NT2/D1 (cell line): ENCODE measurements around the gene SHC2.
"Not testable (repeated sequence)": the region's sequence is repeated elsewhere in the genome, so short reads cannot be mapped to it uniquely, and the experiment has no call there.

Source experiments
- DNase-seq: peaks from one replicate; pipeline ENCODE4 v3.0.0-alpha.2; 2011; ENCODE audit warnings: low read depth, low spot score
- H3K27me3 ChIP-seq: 2 replicates; pipeline ENCODE4 v1.6.0; 2011; ENCODE audit warnings: mild to moderate bottlenecking; ENCODE audit not compliant: insufficient read length, insufficient read depth
- H3K36me3 ChIP-seq: 2 replicates; pipeline ENCODE4 v1.6.1; 2011; ENCODE audit warnings: mild to moderate bottlenecking, low read length, mixed read lengths; ENCODE audit not compliant: insufficient read depth, insufficient read length
- H3K4me1 ChIP-seq: 2 replicates; pipeline ENCODE4 v1.5.1; 2011; ENCODE audit not compliant: insufficient read depth, insufficient read length
- H3K4me3 ChIP-seq: 2 replicates; pipeline ENCODE4 v1.5.1; 2011; ENCODE audit warnings: low read depth; ENCODE audit not compliant: insufficient read length
- H3K9ac ChIP-seq: 2 replicates; pipeline ENCODE4 v1.6.0; 2011; ENCODE audit warnings: low read depth; ENCODE audit not compliant: insufficient read length
- H3K9me3 ChIP-seq: 2 replicates; pipeline ENCODE4 v1.5.1; 2011; ENCODE audit warnings: mild to moderate bottlenecking, low read length; ENCODE audit not compliant: insufficient read depth
- SUZ12 ChIP-seq: IDR thresholded peaks from 2 replicates; pipeline ENCODE4 v1.6.1; 2011; ENCODE audit not compliant: insufficient read length, insufficient read depth; ENCODE audit errors: extremely low read depth
- YY1 ChIP-seq: IDR thresholded peaks from 2 replicates; pipeline ENCODE4 v1.6.1; 2011; ENCODE audit not compliant: insufficient read length, insufficient read depth
- ZNF274 ChIP-seq: IDR thresholded peaks from 2 replicates; pipeline ENCODE4 v1.6.1; 2011; ENCODE audit warnings: mild to moderate bottlenecking, low read depth, low read length

SHC2 gene

DNA sequence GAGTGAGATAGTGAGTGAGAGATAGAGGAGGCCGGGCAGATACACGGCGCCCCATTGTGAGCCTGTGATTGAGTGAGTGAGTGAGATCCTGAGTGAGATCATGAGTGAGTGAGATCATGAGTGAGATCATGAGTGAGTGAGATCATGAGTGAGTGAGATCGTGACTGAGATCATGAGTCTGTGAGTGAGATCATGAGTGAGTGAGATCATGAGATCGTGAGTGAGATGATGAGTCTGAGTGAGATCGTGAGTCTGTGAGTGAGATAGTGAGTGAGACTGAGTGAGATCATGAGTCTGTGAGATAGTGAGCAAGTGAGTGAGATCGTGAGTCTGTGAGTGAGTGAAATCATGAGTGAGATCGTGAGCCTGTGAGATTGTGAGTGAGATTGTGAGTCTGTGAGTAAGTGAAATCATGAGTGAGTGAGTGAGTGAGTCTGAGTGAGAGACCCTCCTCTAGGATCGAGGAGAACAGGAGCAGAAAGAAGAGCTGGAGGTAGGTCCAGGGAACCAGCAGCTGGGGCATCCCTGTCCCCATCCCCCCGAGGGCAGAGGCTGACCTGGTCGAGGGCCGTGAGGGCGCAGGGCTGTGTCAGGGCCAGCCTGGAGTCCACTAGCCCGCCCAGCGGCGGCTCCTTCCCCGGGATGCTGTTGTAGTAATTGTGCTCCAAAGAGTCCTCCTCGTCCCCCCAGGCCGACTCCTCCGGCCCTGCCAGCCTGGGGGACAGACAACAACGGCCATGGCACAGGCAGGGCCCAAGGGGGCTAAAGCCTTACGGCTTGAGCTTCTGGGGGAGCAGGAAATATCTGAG is 26.5 kb downstream of the SHC2 start:
- Histone ChIP-seq H3K4me1 (peaks cover 15% of the 10 kb centered on the region), H3K9ac (no peak overlapping the region), H3K36me3 (peaks cover 25% of the 10 kb centered on the region), H3K4me3 (no peak overlapping the region), H3K9me3 (peaks cover 22% of the 10 kb centered on the region), H3K27me3 (no peaks in the 10 kb centered on the region)
- no peak for DNase-seq
- TF ChIP-seq SUZ12 = no peak
- no peak for TF ChIP-seq YY1
- no peak for TF ChIP-seq ZNF274

DNA sequence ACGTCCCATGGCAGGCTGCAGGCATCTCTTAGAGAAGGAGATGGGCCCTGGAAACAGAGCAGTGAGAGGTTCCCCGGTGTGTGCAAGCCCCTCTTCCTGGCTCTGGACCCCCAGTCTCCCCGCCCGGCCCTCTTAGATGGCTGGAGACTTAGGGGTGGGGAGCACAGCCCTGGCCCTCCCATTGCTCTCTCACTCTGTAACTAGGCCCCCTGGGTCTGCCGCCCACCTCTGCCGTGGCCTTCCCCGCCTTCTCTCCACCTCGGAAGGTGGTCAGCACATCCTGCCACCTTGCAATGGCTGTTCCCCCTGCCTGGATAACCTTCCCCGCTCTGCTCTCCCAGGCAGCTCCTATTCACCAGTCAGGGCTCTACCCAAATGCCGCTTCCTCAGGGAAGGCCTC is 30.1 kb downstream of the SHC2 start:
- H3K27me3 ChIP-seq = no peaks in the 10 kb centered on the region
- H3K4me1 ChIP-seq = peaks cover 1% of the 10 kb centered on the region
- DNase-seq = no peak
- H3K9ac ChIP-seq = no peak overlapping the region
- TF ChIP-seq YY1 (no peak), ZNF274 (no peak), SUZ12 (no peak)
- no peak overlapping the region for H3K4me3 ChIP-seq
- peaks cover 22% of the 10 kb centered on the region for H3K9me3 ChIP-seq
- peaks cover 22% of the 10 kb centered on the region for H3K36me3 ChIP-seq

DNA sequence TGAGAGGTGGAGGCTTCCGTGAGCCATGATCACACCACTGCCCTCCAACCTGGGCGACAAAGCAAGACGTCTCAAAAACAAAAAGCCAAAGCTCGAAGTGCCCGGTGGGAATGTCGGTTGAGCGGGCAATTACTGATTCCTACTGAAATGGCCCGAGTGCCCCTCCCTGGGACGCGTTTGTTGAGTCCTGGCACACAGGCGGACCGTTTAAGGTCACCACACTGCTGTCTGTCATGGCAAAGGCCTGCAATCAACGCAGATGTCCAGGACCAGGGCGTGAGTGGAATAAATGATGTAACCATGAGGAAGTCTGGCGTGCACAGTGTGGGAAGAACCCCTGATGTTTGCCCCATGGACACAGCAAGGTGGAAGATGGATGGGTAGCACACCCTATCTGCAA is 32.7 kb downstream of the SHC2 start:
- TF ChIP-seq ZNF274 = no peak
- no peak for TF ChIP-seq SUZ12
- no peak for TF ChIP-seq YY1
- DNase-seq = no peak
- Histone ChIP-seq H3K9ac (no peak overlapping the region), H3K9me3 (peaks cover 16% of the 10 kb centered on the region), H3K4me1 (peaks cover 12% of the 10 kb centered on the region), H3K4me3 (no peak overlapping the region), H3K36me3 (peaks cover 23% of the 10 kb centered on the region), H3K27me3 (no peaks in the 10 kb centered on the region)

DNA sequence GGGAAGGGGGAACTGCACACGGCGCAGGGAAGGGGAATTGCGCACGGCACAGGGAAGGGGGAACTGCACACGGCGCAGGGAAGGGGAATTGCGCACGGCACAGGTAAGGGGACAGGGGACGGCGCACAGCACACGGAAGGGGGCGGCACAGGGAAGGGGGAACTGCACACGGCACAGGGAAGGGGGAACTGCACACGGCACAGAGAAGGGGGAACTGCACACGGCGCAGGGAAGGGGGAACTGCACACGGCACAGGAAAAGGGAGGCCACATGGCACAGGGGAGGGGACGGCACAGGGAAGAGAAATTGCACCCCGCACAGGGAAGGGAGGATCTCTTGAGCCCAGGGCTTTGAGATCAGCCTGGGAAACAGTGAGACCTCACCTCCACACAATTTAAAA is 33.2 kb downstream of the SHC2 start:
- DNase-seq, H3K27me3 ChIP-seq, H3K9ac ChIP-seq, H3K4me3 ChIP-seq: not testable (repeated sequence)
- H3K9me3 ChIP-seq = peaks cover 16% of the 10 kb centered on the region
- H3K4me1 ChIP-seq = peaks cover 12% of the 10 kb centered on the region
- peaks cover 23% of the 10 kb centered on the region for H3K36me3 ChIP-seq

DNA sequence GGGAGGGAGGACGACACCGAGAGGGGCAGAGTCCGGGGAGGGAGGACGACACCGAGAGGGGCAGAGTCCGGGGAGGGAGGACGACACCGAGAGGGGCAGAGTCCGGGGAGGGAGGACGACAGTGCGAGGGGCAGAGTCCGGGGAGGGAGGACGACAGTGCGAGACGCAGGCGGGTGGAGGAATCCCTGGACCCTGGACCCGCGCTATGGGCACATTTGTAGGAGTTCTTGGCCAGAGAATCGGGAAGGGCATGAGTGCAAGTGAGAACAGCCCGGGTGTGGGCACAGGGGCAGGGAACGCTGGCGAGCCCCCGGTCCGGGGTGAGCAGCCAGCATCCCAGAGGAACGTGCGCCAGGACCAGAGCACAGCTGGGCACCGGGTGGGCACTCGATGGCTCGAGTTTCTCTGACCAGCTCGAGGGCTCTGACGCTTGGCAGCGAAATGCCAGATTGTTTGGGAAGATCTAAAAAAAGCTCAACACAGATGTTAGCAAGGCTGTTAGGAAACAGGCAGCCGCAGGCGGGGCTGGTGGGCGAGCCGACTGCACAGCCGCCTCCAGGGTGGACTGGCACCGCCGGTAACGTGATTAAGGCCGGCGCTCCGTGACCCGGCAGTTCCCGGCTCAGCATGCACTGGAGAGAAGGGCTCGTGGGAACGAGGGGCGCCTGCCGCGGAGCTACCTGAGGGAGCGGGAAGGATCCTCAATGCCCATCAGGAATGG is 33.9 kb downstream of the SHC2 start:
- Histone ChIP-seq H3K9me3 (peaks cover 16% of the 10 kb centered on the region), H3K4me3 (no peak overlapping the region), H3K27me3 (no peaks in the 10 kb centered on the region), H3K36me3 (peaks cover 27% of the 10 kb centered on the region), H3K4me1 (peaks cover 12% of the 10 kb centered on the region), H3K9ac (no peak overlapping the region)
- TF ChIP-seq SUZ12 = no peak
- no peak for TF ChIP-seq ZNF274
- no peak for TF ChIP-seq YY1
- no peak for DNase-seq

- H3K9ac ChIP-seq = no peak overlapping the region
- H3K4me3 ChIP-seq = no peak overlapping the region
- no peaks in the 10 kb centered on the region for H3K27me3 ChIP-seq
- peaks cover 4% of the 10 kb centered on the region for H3K9me3 ChIP-seq
- TF ChIP-seq YY1 = no peak
- TF ChIP-seq ZNF274 = no peak
- TF ChIP-seq SUZ12 = no peak
- peaks cover 22% of the 10 kb centered on the region for H3K36me3 ChIP-seq
- peaks cover 12% of the 10 kb centered on the region for H3K4me1 ChIP-seq
- DNase-seq = no peak
Observed at GRCh38 chr19:425056-425455, 35.8 kb downstream of the SHC2 start.

DNA sequence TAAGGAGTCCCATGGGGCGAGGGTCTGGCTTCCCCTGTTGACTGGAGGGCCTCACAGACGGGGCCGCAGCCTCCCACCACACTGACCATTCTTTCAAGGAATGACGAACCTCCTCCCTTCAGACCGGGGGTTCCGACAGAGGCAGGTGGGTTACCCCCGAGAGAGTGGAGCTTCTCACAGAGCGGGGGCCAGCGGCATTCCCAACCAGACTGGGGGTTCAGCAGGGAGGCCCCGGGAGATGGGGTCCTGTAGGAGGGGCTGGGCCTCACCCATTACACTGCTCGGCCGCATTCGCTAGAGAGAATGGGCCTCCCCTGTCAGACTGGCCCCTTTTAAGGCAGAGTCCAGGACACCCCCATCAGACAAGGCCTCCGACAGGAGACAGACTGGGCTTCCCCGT is 36.3 kb downstream of the SHC2 start:
- DNase-seq = no peak

More for the DNA sequence above, 36.3 kb downstream of the SHC2 start:
- TF ChIP-seq YY1 (no peak), ZNF274 (no peak), SUZ12 (no peak)
- Histone ChIP-seq H3K4me1 (peaks cover 12% of the 10 kb centered on the region), H3K27me3 (no peaks in the 10 kb centered on the region), H3K36me3 (peaks cover 21% of the 10 kb centered on the region), H3K9ac (no peak overlapping the region), H3K9me3 (no peaks in the 10 kb centered on the region), H3K4me3 (no peak overlapping the region)
